NT2/D1 (cell line): ENCODE measurements around the gene KCNK13.

ENCODE experiments used
- SUZ12 ChIP-seq: IDR thresholded peaks from 2 replicates; pipeline ENCODE4 v1.6.1; 2011; ENCODE audit not compliant: insufficient read length, insufficient read depth; ENCODE audit errors: extremely low read depth
- YY1 ChIP-seq: IDR thresholded peaks from 2 replicates; pipeline ENCODE4 v1.6.1; 2011; ENCODE audit not compliant: insufficient read length, insufficient read depth

- TF ChIP-seq YY1 (no peak), SUZ12 (no peak)
Measured at GRCh38 chr14:90204516-90204915, 142.7 kb downstream of the KCNK13 start.
